ENCODE data around the gene CLEC4A.

DNA sequence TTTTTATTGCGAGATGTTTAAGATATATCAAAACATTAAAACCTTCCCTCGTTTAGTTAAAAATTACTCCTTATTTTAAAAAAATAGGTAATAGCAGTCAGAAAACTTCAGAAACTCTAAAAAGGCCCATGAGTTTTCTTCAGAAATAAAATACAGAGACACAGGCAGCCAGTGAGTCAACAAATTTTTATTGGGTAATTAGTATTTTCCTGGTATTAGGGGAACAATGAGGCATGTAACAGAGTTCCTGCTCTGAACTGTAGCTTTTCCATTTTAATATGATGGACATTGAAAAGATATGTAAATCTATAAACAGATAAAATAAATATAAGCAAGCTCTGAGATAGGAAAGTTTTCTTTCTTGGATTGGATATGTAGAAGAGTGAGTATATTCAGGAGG lies 33.0 kb downstream of the CLEC4A start:
- TF ChIP-seq CTCF (IDR thresholded peaks at IDR 0.05) (no peak), POLR2A (IDR thresholded peaks at IDR 0.05) (no peak)

All from body of pancreas (tissue), 4 donors.